GM18907 (cell line): Measurements from ENCODE around the gene PPIB.
"Not testable (repeated sequence)": the region's sequence is repeated elsewhere in the genome, so short reads cannot be mapped to it uniquely, and the experiment has no call there.

Experiments used
- ATAC-seq: cut with Tn5 transposase; IDR thresholded peaks from one replicate; pipeline ENCODE4 v1.9.1; 2021; ENCODE audit warnings: mild to moderate bottlenecking, moderate library complexity; ENCODE audit not compliant: unreplicated experiment

Gene PPIB

DNA sequence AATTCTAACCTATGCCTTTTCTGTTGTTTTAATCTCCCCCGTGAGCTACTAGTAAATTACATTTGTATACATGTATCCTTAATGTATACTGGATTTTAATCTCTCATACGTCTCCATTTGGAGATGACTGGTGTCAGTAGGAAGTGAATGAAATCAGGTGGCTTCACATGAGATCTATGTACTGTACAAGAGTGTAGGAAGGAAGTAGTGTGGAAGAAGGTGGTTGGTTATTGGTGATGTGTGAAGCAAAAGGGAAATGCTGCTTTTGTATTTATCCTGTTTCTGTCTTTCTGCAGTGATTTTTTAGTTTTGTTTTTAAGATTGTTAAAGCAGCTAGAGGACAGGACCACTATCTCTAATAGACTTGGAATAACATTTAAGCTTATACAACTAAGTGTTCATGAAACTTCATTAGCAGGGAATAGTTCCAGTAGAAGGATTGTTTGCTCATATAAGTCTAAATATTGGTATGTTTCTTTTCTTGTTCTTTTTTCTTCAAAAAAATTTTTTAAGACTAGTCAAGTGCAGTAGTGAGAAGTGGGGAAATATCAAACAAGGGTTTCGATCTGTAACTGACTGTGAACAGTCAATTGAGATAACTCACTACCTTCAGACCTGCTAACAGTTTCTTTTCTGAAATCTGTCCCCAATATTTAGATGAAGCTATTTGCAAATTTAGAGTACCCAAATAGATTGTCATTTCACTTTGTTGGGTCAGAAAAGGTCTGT lies 51.7 kb downstream of the PPIB start:
- no peak for ATAC-seq

DNA sequence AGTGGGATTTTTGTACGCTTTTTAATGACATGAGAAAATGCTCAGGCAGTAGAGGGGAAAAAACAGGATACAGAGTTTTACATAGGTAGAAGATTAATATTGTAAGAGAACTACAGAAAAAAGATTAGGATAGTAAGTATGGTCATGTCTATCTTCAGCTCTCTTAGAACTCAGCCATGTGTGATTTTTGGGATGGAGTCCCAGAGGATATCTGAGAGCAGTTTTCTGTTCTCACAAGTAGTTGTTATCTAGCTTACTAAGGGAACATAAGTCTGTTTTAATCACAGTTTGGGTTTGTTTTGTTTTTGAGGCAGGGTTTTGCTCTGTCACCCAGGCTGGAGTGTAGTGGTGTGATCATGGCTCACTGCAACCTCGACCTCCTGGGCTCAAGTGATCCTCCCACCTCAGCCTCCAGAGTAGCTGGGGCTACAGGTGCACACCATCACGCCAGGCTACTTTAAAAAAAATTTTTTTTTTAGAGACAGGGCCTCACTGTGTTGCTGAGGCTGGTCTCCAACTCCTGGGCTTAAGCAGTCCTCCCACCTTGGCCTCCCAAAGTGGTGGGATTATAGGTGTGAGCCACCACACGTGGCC lies 52.6 kb downstream of the PPIB start:
- not testable (repeated sequence) for ATAC-seq

- no peak for ATAC-seq
Measured at GRCh38 chr15:64107337-64107736, 55.5 kb downstream of the PPIB start.
